CD4-positive, alpha-beta T cell (primary cell): ENCODE results near the gene C15orf62. TPM values are rescaled to one million over a fixed set of nuclear protein-coding genes. Genes with fewer than 3 reads are reported as not detected.

Source experiments
- ATAC-seq: fragments of 200-7000 bp; cut with Tn5 transposase; one replicate; pipeline ENCODE4 v1.10.0; 2022; ENCODE audit warnings: mild to moderate bottlenecking; ENCODE audit not compliant: poor library complexity
- CTCF ChIA-PET: fragments of 350-600 bp; sonication (Branson Sonifier 250); formaldehyde crosslinking; loops from one replicate; lab custom pipeline; 2021; ENCODE audit warnings: antibody characterized with exemption, inconsistent platforms; lab: Charles Lee
- POLR2A ChIA-PET: fragments of 350-600 bp; sonication (Branson Sonifier 250); formaldehyde crosslinking; loops from one replicate; lab custom pipeline; 2021; ENCODE audit warnings: antibody characterized with exemption, inconsistent platforms; lab: Charles Lee
- DNase-seq, 14 experiments: peaks; one replicate each; pipeline ENCODE4 v3.0.0-alpha.2; 2013 to 2020; ENCODE audit warnings: mixed read lengths in 2 of 14
- H3K27ac ChIP-seq, 2 donors: one replicate each; pipeline versions ENCODE4 v1.5.1 to v1.7.0; 2013; ENCODE audit warnings: low read length in 2 of 2, low read depth in 1 of 2, mild to moderate bottlenecking in 1 of 2
- H3K27me3 ChIP-seq, 2 experiments: 1 replicate in 1 of 2; 2 replicates in 1 of 2; pipeline versions ENCODE4 v1.6.1 to v1.7.0; 2013; ENCODE audit warnings: low read length in 2 of 2, control low read depth in 1 of 2, mild to moderate bottlenecking in 1 of 2, moderate library complexity in 1 of 2; ENCODE audit not compliant: insufficient read depth in 2 of 2, control insufficient read depth in 1 of 2
- H3K36me3 ChIP-seq: one replicate; pipeline ENCODE4 v1.6.1; 2013; ENCODE audit warnings: low read length, control low read depth; ENCODE audit not compliant: insufficient read depth
- H3K4me1 ChIP-seq: one replicate; pipeline ENCODE4 v1.6.1; 2013; ENCODE audit warnings: low read length, control low read depth; ENCODE audit not compliant: insufficient read depth
- H3K4me3 ChIP-seq: one replicate; pipeline ENCODE4 v1.5.1; 2013; ENCODE audit warnings: mild to moderate bottlenecking, low read length, moderate library complexity
- H3K9me3 ChIP-seq, 2 experiments: 1 replicate in 1 of 2; 2 replicates in 1 of 2; pipeline versions ENCODE4 v1.6.1 to v1.7.0; 2013; ENCODE audit warnings: low read length in 2 of 2, mild to moderate bottlenecking in 2 of 2, control low read depth in 1 of 2, moderate library complexity in 1 of 2; ENCODE audit not compliant: control insufficient read depth in 1 of 2, insufficient read depth in 1 of 2
- H3K27ac Mint-ChIP-seq: one replicate; pipeline ENCODE4 v1.8.0; 2020; ENCODE audit warnings: mixed read lengths
- H3K27me3 Mint-ChIP-seq: one replicate; pipeline ENCODE4 v1.8.0; 2021; ENCODE audit warnings: mixed read lengths
- H3K36me3 Mint-ChIP-seq: one replicate; pipeline ENCODE4 v1.8.0; 2021; ENCODE audit warnings: low read depth, mixed read lengths
- H3K4me1 Mint-ChIP-seq: one replicate; pipeline ENCODE4 v1.8.0; 2021; ENCODE audit warnings: low read depth, mixed read lengths
- H3K4me3 Mint-ChIP-seq: one replicate; pipeline ENCODE4 v1.8.0; 2020; ENCODE audit warnings: mild to moderate bottlenecking, mixed read lengths
- H3K9me3 Mint-ChIP-seq: one replicate; pipeline ENCODE4 v1.8.0; 2020; ENCODE audit warnings: mixed read lengths
- intact Hi-C, 2 experiments: fragments of 100-400 bp; cut with DNase I in 1 of 2; cut with micrococcal nuclease in 1 of 2; formaldehyde crosslinking; loops; one replicate each; pipeline versions ENCODE4 v1.15.1 to v1.9.0; 2023 to 2025; cut with DNase I, micrococcal nuclease
- total RNA-seq, 174 experiments: library from RNA in 2 of 174; stranded (reverse) in 2 of 174; gene quantifications; one replicate each; pipeline ENCODE4 v1.2.3 and lab custom pipeline; 2021 to 2026
- TF ChIP-seq, protein P1 (sequence below): fragments of 200-600 bp; IDR thresholded peaks from one replicate; pipeline ENCODE4 v1.8.0; 2022; ENCODE audit warnings: antibody characterized with exemption, mild to moderate bottlenecking

The C15orf62 gene
- total RNA-seq, 2 experiments from 2014 or later, result 0.77 to 0.98 TPM

DNA sequence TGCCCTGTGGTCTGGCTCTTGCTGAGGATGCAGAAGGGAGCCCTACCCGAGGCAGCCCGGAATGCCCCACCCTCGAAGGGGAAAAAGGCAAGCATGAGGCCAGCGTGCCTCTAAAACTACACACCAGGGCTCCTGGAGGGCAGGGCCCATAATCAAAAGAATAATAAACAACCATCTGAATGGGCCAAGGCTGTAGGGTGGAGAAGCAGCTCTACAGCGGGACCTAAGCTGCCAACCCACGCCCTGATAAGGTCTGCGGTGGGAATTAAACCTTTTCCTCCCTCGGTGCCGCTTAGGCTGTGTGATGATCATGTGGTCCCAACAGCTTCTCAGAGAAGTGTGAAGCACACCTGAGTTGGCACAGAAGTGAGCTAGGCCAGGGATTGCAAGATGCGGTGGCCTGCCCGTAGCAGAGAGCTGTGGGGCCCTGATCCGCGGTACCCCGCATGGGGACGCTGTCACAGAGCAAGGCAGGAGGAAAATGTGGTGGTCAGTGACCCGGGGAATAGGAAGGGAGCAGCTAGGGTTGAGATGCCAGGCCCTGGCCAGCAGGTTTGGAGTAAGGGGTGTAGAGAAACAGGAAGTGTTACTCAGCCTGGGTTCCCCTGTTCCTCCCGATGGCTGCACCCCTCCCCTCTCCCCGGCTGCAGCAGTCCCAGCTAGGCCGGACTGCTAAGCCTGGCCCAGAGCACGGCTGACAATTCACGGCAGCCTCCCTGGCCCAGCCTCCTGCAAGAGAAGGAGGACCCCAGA is 1.1 kb upstream of the C15orf62 start:
- Histone ChIP-seq H3K27ac (peak overlapping the region in 1 of 2 donors; percentile 25), H3K27me3 (no peaks in the 10 kb centered on the region), H3K4me3 (no peak overlapping the region), H3K4me1 (peaks cover 45% of the 10 kb centered on the region), H3K36me3 (peaks cover 30% of the 10 kb centered on the region), H3K9me3 (no peaks in the 10 kb centered on the region)
- Mint-ChIP-seq H3K9me3 (no peaks in the 10 kb centered on the region), H3K36me3 (peaks cover 34% of the 10 kb centered on the region), H3K4me3 (no peak overlapping the region), H3K27ac (peak overlapping the region; percentile 89), H3K4me1 (peaks cover 36% of the 10 kb centered on the region), H3K27me3 (no peaks in the 10 kb centered on the region)
- DNase-seq, result peak in 3 of 14 experiments; percentile 33 to 43 (median 37)
- no peak for ATAC-seq
- CTCF ChIA-PET, result interaction anchor here (1.3 to 4.4 kb wide), 2 partner anchors 13 to 14 kb away, joined by 3 to 19 read pairs; no protein-coding TSS in a partner anchor
- POLR2A ChIA-PET, result interaction anchor here (1.0 to 1.9 kb wide), 4 partner anchors 14 to 74 kb away, joined by 4 to 5 read pairs (median 4); partner anchors contain the start of genes RAD51 and RMDN3
- TF ChIP-seq, protein P1, sequence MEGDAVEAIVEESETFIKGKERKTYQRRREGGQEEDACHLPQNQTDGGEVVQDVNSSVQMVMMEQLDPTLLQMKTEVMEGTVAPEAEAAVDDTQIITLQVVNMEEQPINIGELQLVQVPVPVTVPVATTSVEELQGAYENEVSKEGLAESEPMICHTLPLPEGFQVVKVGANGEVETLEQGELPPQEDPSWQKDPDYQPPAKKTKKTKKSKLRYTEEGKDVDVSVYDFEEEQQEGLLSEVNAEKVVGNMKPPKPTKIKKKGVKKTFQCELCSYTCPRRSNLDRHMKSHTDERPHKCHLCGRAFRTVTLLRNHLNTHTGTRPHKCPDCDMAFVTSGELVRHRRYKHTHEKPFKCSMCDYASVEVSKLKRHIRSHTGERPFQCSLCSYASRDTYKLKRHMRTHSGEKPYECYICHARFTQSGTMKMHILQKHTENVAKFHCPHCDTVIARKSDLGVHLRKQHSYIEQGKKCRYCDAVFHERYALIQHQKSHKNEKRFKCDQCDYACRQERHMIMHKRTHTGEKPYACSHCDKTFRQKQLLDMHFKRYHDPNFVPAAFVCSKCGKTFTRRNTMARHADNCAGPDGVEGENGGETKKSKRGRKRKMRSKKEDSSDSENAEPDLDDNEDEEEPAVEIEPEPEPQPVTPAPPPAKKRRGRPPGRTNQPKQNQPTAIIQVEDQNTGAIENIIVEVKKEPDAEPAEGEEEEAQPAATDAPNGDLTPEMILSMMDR, result no peak
- intact Hi-C loops, result loop anchor here (5.0 to 10.0 kb wide), 3 partner anchors 76 to 346 kb away; partner anchors contain the start of genes INO80 (in 1 of the 2) and KNL1 (in 1 of the 2)

DNA sequence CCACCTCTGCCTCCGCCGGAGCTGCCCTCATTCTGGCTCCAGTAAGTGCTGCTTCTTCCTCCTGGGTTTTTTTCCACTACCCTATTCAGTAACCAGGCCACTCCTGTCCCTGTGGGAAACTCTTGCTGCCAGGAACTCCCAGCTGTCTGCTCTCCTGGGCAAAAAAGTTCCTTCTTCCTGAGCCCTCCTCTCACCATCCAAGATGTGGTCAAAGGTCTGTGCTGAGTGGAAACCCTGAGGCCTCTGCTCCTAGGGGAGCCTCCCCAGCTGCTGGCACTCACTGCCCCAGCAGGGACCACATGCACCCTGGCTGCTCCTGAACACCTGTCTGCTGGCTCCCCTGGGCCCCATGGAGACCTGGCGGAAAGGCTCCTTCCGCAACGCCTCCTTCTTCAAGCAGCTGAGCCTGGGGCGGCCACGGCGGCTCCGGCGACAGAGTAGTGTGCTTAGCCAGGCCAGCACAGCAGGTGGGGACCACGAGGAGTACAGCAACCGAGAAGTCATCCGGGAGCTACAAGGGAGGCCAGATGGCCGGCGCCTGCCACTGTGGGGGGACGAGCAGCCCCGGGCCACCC is 454 bp downstream of the C15orf62 start:
- no peaks in the 10 kb centered on the region for H3K9me3 Mint-ChIP-seq
- Histone ChIP-seq H3K36me3 (peaks cover 45% of the 10 kb centered on the region), H3K4me1 (peaks cover 31% of the 10 kb centered on the region), H3K4me3 (no peak overlapping the region), H3K27ac (peak overlapping the region in 1 of 2 donors; percentile 25), H3K27me3 (no peaks in the 10 kb centered on the region), H3K9me3 (no peaks in the 10 kb centered on the region)
- POLR2A ChIA-PET, result interaction anchor here (0.5 to 1.2 kb wide), 5 partner anchors 36 to 774 kb away, joined by 3 to 5 read pairs (median 3); partner anchors contain the start of gene RAD51
- peak overlapping the region; percentile 89 for H3K27ac Mint-ChIP-seq
- H3K4me1 Mint-ChIP-seq, result peaks cover 26% of the 10 kb centered on the region
- ATAC-seq (no peak), DNase-seq (no peak)
- no peaks in the 10 kb centered on the region for H3K27me3 Mint-ChIP-seq
- H3K36me3 Mint-ChIP-seq, result peaks cover 46% of the 10 kb centered on the region
- TF ChIP-seq, protein P1, result no peak
- no peak overlapping the region for H3K4me3 Mint-ChIP-seq
- CTCF ChIA-PET, result interaction anchor here (4.4 kb wide), 1 partner anchor 12 kb away, joined by 19 read pairs; no protein-coding TSS in a partner anchor
- intact Hi-C loops, result no loop called here

DNA sequence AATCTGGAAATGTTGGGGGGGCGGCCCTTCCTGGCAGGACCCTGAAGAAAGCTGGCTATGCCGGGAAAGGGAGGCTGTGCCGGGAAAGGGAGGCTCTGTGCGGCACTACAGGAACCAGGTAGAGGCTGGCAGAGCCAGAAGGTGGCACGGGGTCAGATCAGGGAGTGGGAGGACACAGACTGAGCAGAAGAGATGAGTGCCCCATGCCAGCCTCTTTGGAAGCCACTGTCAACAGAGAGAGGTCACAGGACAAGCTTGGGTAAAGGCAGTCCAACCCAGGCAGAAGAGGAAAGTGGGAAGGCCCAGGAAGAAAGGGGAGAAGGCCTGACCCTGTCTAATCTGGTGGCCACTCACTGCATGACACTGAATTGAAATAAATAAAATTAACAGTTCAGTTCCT is 1.5 kb downstream of the C15orf62 start:
- ChIA-PET CTCF (interaction anchor here (4.4 kb wide), 1 partner anchor 11 kb away, joined by 19 read pairs; no protein-coding TSS in a partner anchor), POLR2A (interaction anchor here (1.2 kb wide), 1 partner anchor 77 kb away, joined by 3 read pairs; the partner anchor contains the start of gene RAD51)
- H3K27me3 ChIP-seq, result no peaks in the 10 kb centered on the region
- H3K9me3 Mint-ChIP-seq, result no peaks in the 10 kb centered on the region
- H3K27ac Mint-ChIP-seq, result no peak overlapping the region
- peaks cover 20% of the 10 kb centered on the region for H3K4me1 Mint-ChIP-seq
- TF ChIP-seq, protein P1, result no peak
- H3K36me3 Mint-ChIP-seq, result peaks cover 51% of the 10 kb centered on the region
- no peak overlapping the region for H3K4me3 Mint-ChIP-seq
- no peak overlapping the region for H3K4me3 ChIP-seq
- peaks cover 24% of the 10 kb centered on the region for H3K4me1 ChIP-seq
- intact Hi-C loops, result no loop called here
- no peaks in the 10 kb centered on the region for H3K27me3 Mint-ChIP-seq
- no peaks in the 10 kb centered on the region for H3K9me3 ChIP-seq
- H3K27ac ChIP-seq, result no peak overlapping the region
- DNase-seq (no peak), ATAC-seq (no peak)
- H3K36me3 ChIP-seq, result peaks cover 55% of the 10 kb centered on the region
